HG02623 (cell line): ENCODE results near the gene ITCH.
"Not testable (repeated sequence)": the region's sequence is repeated elsewhere in the genome, so short reads cannot be mapped to it uniquely, and the experiment has no call there.

Source experiments
- ATAC-seq: cut with Tn5 transposase; IDR thresholded peaks from one replicate; pipeline ENCODE4 v1.9.1; 2021; ENCODE audit warnings: moderate library complexity; ENCODE audit not compliant: unreplicated experiment

Gene ITCH

DNA sequence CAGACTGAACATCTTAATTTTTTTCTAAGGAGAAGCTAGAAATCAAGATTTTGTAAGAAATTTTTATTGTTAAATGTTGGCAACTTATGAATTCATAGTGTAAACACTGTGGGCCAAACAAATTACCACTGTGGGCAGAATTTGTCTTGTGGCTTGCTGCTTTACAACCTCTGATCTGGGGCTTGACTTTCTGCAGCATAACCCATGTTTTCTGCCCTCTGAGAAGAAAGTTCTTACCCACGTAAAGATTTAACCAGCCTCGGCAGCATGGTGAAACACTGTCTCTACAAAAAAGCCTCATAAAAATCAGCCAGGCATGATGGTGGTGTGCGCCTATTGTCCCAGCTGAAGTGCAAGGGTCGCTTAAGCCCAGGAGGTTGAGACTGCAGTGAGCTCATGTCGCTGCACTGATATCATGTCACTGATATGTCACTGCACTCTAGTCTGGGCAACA is 12.9 kb downstream of the ITCH start:
- ATAC-seq, result no peak

DNA sequence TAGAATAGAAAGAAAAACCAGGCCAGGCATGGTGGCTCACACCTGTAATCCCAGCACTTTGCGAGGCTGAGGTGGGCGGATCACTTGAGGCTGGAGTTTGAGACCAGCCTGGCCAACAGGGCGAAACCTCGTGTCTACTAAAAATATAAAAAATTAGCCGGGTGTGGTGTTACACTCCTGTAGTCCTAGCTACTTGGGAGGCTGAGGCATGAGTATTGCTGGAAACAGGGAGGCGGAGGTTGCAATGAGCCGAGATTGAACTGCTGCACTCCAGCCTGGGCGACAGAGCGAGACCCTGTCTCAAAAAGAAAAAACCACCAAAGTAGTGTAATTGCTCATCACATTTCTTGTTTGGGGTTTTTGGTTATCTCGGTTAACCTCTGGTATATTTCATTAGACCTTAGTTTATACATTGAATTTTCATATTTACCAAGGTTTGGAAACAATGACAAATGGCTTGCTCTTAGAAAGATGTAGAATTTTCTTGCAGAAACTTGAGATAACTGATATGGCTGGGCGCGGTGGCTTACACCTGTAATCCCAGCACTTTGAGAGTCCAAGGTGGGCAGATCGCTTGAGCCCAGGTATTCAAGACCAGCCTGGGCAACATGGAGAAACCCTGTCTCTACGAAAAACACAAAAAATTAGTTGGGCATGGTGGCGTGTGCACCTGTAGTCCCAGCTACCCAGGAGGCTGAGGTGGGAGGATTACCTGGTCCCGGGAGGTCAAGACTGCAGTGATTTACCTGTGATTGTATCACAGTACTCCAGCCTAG is 14.2 kb downstream of the ITCH start:
- ATAC-seq, result peak; percentile 53

DNA sequence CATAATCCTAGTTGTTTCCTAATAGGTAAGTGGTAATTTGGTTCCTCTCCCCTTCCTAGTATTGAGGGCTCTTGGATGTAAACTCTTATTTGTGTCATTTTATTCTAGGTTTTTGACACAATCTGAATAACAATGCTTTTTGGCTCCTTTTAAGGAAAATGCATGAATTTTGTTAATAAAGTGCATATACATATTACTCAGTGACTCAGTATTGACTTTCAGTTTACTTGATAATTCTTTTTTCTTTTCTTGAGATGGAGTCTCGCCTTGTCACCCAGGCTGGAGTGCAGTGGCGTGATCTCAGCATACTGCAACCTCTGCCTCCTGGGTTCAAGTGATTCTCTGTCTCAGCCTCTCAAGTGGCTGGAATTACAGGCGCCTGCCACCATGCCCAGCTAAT is 19.1 kb downstream of the ITCH start:
- ATAC-seq, result no peak

DNA sequence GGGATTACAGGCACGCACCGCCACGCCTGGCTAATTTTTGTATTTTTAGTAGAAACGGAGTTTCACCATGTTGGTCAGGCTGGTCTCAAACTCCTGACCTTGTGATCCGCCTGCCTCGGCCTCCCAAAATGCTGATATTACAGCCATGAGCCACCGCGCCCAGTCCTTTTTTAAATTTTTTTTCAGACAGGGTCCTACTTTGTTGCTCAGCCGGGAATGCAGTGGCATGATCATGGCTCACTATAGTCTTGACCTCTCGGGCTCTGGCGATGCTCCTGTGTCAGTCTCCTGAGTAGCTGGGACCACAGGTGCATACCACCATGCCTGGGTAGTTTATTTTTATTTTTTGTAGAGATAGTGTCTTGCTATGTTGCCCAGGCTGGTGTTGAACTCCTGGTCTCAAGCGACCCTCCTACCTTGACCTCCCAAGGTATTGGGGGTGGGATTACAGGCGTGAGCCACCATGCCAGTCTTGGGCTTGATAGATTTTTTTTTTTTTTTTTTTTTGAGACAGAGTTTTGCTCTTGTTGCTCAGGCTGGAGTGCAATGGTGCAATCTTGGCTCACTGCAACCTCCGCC is 19.9 kb downstream of the ITCH start:
- ATAC-seq, result not testable (repeated sequence)

DNA sequence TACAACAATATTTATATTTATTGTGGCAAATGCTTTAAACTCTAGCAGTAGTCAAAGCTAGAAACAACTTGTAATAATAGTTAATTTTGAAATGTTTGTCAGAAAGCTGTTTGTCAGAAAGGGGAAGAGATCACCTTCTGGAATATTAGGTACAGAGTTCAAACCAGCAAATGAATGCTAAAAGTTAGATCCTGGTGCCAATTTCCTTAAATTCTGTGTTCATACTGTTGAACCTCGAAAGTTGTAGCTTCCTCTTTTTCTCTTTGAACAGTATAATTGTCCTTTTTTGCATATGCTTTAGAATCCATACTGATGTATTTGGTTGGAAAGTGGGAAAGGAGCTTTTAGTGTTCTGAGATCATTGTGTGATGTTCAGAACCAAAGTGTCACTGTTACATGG is 22.4 kb downstream of the ITCH start:
- ATAC-seq, result no peak

DNA sequence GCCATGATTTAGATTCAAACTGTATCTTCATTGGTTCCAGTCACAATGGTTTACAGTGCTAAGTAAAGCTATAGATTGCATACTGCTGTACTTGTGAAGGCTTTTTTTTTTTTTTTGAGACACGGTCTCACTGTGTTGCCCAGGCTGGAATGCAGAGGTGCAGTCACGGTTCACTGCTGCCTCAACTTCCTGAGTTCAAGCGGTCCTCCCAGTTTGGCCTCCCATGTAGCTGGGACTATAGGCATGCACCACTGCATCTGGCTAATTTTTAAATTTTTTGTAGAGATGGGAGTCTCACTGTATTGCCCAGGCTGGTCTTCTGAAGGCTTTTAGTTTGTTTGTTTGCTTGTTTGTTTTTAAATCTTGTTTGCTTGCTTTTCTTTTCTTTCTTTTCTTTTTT is 24.9 kb downstream of the ITCH start:
- no peak for ATAC-seq

DNA sequence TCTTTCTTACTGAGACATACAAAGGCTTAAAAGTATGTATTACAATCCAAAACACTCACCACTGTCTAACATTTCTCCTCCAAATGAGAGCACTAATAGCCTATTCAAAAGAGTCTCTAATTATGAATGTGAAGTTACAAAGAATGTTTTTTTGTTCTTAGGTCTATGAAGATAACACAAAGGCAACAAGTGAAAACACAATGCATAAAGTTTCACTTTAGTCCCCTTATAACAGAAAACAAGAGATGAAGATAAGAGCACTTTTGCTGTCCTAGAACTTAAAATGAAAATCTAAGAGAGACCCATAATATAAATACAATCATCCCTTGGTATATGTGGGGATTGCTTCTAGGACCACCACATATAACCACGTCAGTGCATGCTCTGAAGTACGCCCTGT is 25.6 kb downstream of the ITCH start:
- no peak for ATAC-seq

DNA sequence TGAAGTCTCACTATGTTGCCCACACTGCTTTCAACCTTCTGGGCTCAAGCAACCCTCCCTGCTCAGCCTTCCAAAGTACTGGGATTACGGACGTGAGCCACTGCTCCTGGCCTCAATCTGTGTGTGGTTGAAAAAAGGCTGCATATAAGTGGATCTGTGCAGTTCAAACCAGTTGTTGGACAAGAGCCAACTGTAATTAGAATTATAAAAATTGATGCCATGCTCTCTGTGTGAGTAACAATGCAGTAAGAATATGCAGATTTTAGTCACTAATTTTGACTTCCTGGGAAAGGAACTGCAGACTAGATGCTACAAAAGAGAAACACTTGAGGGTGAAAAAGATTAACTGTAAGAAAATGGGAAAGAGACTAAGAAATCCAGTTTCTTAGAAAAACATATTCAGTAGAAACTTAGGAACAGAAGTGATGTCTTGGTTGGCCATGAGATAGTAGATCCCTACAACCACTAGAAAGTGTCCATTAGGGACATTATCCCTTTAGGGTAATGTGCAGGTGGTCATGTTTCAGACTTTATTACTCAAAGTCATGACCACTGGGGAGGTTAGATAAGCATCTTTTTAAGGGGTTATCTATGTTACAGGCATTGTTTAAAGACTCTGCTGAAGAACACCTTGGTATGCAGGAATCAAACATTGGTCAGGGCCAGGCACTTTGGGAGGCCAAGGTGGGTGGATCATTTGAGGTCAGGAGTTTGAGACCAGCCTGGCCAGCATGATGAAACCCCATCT is 26.3 kb downstream of the ITCH start:
- no peak for ATAC-seq

DNA sequence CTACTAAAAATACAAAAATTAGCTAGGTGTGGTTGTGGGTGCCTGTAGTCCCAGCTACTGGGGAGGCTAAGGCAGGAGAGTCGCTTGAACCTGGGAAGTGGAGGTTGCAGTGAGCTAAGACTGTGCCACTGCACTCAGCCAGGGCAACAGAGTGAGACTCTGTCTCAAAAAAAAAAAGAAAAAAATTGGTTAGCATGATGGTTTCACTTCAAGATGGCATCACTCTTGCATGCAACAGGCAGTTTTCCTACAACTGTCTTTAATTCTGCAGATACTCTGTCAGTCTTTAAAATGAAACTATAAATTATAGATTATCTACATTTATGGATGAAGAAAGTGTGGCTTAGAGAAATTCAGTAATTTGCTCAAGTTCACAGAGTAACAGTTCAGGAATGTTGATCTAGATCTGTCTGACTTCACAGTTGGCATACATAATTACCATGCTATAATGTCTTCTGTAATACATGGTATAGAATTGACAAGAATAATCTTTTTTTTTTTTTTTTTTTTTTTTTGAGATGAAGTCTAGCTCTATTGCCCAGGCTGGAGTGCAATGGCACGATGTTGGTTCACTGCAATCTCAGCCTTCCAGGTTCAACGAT is 27.0 kb downstream of the ITCH start:
- ATAC-seq, result no peak

DNA sequence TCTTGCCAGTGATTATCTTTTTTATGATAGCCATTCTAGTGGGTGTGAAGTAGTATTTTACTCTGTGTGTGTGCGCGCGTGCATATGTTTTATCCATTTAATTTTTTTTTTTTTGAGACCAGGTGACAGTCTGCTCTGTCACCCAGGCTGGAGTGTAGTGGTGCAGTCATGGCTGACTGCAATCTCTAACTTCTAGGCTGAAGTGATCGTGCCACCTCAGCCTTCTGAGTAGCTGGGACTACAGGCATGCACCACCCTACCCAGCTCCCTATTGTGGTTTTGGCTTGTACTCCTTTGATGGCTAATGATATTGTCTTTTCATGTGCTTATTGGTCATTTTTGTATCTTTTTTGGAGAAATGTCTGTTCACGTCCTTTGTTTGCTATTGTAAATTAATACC is 33.3 kb downstream of the ITCH start:
- ATAC-seq, result no peak

DNA sequence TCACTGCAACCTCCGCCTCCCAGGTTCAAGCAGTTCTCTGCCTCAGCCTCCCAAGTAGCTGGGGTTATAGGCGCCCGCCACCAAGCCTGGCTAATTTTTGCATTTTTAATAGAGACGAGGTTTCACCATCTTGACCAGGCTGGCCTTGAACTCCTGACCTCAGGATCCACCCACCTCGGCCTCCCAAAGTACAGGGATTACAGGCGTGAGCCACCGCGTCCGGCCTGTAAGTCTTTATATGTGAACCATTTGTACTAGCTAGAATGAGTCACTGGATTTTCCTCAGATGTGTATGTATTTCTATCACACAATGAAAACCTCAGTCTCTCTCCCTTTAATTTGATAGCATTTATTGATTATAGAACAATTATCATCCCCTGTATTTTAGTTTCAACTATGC is 34.0 kb downstream of the ITCH start:
- no peak for ATAC-seq

DNA sequence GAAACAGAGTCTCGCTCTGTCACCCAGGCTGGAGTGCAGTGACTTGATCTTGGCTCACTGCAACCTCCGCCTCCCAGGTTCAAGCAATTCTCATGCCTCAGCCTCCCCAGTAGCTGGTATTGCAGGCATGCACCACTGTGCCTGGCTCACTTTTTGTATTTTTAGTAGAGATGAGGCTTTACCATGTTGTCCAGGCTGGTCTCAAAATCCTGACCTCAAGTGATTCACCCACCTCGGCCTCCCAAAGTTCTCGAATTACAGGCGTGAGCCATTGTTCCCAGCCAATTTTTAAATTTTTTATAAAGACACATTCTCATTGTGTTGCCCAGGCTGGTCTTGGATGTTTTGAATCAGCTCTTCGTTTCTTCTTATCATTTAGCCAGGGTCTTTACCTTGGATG is 37.7 kb downstream of the ITCH start:
- not testable (repeated sequence) for ATAC-seq

DNA sequence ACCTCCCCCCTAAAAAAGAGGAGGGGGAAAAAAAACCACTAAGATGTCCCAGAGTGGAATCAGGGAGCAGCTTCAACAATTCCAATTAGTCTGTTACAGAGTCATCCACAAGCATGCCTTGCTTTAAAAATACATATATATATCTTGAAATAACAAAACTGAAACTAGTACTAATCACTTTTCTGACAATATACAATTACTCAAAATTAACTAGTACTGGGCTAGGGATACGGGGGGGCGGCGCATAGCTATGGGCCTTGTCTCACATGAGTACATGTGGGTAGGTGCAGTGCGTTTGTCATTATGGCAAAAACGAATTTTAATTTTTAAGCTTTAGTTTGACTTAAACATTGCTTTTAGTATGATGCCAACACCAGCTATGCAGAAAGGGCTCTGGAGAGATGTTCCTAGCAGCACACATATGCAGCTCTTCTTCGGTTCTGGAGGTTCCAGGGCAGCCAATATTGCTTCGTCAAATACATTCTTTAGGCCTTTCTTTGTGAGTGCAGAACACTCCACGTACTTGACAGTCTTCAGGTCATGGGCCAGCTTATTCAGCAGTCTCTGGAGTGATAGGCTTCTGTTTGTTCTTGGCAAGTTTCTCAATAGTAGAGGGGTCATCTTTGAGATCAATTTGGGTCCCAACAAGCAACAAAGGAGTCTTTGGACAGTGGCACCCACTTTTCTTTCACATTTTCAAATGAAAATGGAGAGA is 38.8 kb downstream of the ITCH start:
- no peak for ATAC-seq

DNA sequence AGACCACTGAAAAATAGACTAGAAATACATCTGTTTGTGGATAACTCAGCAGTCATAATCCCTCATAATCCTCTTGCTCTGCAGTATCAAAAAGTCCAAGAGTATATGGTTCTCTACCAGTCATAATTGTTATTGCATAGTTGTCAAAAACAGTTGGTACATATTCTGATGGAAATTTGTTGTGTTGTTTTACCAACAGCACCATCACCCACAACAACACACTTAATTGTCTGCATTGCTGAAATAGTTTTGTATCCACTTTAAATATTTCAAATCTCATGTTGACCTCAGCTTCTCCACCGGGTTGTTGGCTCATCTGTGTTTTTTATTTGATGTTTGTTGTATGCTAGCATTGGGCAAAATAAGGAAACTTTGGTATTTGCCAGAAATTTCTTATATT is 39.4 kb downstream of the ITCH start:
- no peak for ATAC-seq

DNA sequence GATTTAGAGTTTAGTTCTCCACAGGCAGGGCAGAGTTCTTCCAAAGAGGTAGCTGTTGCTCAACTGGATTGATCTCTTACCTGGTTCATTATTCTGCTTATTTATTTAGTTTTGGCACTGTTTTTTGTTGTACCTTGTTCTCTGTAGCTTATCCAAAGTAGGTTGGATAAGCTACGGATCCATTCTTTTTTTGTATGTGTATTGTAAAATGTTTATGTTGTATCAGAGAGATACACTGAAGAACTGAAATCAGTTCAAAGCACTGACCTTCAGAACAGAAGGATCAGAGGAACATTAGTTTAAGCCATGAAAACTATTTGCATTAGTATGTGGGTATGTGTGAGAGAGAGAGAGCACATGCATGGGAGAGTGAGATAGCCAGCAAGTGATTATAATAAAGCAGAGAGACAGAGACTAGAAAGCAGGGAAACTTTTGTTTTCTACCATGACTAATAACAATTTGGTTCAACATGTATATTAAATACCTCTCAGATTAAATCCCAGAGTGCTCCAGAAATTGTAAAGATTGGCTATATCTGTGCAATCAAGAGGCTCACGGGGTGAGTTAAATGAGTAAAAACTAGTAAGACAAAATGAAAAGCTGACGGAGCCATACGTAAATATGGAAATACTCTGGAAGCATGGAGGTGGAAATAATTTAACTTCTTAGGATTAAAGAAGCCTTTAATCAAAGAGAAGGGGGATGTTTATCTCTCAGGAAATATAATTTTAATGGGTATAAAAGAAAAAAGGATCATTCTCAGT is 40.2 kb downstream of the ITCH start:
- ATAC-seq, result no peak

DNA sequence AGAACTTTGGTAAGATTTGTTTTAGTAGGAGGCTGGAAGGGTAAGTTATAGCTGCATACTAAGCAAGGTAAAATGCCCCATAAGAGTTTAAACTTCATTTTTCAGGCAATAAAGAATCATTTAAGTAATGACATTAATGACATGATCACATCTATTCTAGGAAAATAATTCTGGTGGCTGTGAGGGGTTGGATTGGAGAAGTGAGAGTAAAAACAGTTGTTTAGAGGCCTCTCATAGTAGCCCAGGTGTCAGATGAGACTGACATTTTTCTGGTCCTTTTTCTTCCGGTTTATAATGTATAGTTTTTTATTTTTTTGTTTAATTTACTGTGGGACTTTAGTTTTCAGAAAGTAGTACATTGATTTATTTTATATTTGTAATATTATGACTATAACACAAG is 40.8 kb downstream of the ITCH start:
- ATAC-seq, result no peak

DNA sequence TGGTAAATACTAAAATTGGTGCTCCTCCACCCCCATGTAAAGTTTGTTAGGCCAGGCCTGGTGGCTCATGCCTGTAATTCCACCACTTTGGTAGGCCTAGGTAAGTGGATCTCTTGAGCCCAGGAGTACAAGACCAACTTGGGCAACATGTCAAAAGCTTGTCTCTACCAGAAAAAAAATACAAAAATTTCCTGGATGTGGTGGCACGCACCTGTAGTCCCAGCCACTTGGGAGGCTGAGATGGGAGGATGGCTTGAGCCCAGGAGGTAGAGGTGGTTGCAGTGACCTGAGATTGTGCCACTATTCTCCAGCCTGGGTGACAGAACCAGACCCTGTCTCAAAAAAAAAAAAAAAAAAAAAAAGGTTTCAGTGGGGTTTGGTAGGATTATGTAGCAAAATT is 41.7 kb downstream of the ITCH start:
- ATAC-seq, result no peak

DNA sequence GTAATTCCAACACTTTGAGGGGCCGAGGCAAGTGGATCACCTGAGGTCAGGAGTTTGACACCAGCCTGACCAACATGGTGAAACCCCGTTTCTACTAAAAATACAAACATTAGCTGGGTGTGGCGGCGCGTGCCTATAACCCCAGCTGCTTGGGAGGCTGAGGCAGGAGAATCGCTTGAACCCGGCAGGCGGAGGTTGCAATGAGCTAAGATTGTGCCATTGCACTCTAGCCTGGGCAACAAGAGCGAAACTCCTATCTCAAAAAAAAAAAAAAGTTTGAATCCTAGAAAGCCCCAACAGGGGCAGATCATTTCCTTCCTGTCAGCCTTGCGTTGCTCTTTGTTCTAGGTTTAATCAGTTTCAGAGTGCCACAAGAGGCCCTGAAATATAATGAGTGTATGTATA is 42.2 kb downstream of the ITCH start:
- not testable (repeated sequence) for ATAC-seq

DNA sequence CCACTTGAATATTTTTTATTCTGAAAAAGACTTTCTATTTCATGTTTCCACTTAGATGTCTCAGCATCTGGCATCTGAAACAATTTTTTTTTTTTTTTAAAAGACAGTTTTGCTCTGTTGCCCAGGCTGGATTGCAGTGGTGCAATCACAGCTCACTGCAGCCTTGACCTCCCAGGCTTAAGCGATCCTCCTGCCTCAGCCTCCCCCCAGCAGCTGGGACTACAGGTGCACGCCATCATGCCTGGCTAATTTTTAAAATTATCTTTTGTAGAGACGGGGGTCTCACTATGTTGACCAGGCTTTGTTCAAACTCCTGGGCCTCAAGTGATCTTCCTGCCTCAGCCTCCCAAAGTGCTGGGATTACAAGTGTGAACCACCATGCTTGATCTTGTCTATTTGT is 42.9 kb downstream of the ITCH start:
- ATAC-seq, result not testable (repeated sequence)

DNA sequence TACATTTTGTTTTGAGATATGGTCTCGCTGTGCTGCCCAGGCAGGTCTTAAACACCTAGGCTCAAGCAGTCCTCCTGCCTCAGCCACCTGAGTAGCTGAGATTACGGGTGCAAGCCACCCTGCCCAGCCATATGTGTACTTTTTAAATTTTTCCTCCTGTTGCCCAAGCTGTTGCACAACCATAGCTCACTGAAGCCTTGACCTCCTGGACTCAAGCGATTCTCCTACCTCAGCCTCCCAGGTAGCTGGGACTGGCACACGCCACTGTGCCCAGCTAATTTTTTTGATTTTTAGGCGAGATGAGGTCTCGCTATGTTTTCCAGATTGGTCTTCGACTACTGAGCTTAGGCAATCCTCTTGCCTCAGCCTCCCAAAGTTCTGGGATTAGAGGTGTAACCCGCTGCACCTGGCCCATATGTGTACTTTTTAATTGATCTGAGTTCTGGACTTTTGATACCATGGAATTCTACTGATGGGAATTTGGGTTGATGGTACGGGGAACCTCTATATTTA is 44.9 kb downstream of the ITCH start:
- ATAC-seq, result no peak
